Endothelial cell of umbilical vein (primary cell): ENCODE data around the gene TPRA1.

Experiments
- EZH2 ChIP-seq: IDR thresholded peaks from 2 replicates; pipeline ENCODE4 v1.6.1; 2012; ENCODE audit warnings: borderline replicate concordance, low read depth, mild to moderate bottlenecking, moderate library complexity, low read length, inconsistent platforms; ENCODE audit not compliant: severe bottlenecking
- GATA2 ChIP-seq: IDR thresholded peaks from 2 replicates; pipeline ENCODE4 v1.7.0; 2011; ENCODE audit warnings: low read depth, mild to moderate bottlenecking, moderate library complexity, mixed read lengths, low read length; ENCODE audit not compliant: insufficient read length, insufficient read depth
- JUN ChIP-seq: IDR thresholded peaks from 2 replicates; pipeline ENCODE4 v1.6.1; 2011; ENCODE audit warnings: borderline replicate concordance, low read depth; ENCODE audit not compliant: insufficient read length, insufficient read depth
- POLR2A ChIP-seq: IDR thresholded peaks from 2 replicates; pipeline ENCODE4 v1.6.1; 2012; ENCODE audit warnings: low read depth, mild to moderate bottlenecking, control low read depth, low read length
- POLR2AphosphoS5 ChIP-seq: IDR thresholded peaks from 2 replicates; pipeline ENCODE4 v1.6.1; 2012; ENCODE audit warnings: low read depth, mild to moderate bottlenecking, control low read depth, low read length, moderate library complexity; ENCODE audit not compliant: insufficient read depth
- TF ChIP-seq, protein P1 (sequence below), 2 donors: IDR thresholded peaks; 1 replicate in 1 of 2; 2 replicates in 1 of 2; pipeline ENCODE4 v1.5.1; 2011; ENCODE audit warnings: low read length in 2 of 2, mild to moderate bottlenecking in 2 of 2, moderate library complexity in 2 of 2, control low read depth in 1 of 2, inconsistent platforms in 1 of 2, low read depth in 1 of 2; ENCODE audit not compliant: insufficient read depth in 1 of 2; ENCODE audit errors: extremely low read depth in 1 of 2

DNA sequence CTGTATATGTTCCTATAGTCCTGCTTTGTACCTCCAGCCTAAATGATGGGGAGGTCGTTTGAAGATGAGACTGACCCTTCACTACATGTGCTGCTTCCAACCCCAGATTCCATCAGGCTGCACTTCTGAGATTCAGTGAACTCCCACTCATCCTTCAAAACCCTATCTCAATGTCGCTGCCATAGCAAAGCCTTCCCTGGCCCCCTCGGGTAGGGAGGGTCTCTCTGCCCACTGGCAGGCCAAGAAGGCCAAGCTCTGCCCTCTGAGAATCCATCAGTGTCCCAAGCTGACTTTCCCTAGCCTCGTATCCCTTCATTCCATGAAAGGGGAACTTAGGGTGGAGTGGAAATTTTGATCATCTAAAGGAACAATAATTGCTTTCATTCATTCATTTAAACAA is 35.4 kb downstream of the TPRA1 start:
- TF ChIP-seq POLR2AphosphoS5, result no peak
- TF ChIP-seq, protein P1, sequence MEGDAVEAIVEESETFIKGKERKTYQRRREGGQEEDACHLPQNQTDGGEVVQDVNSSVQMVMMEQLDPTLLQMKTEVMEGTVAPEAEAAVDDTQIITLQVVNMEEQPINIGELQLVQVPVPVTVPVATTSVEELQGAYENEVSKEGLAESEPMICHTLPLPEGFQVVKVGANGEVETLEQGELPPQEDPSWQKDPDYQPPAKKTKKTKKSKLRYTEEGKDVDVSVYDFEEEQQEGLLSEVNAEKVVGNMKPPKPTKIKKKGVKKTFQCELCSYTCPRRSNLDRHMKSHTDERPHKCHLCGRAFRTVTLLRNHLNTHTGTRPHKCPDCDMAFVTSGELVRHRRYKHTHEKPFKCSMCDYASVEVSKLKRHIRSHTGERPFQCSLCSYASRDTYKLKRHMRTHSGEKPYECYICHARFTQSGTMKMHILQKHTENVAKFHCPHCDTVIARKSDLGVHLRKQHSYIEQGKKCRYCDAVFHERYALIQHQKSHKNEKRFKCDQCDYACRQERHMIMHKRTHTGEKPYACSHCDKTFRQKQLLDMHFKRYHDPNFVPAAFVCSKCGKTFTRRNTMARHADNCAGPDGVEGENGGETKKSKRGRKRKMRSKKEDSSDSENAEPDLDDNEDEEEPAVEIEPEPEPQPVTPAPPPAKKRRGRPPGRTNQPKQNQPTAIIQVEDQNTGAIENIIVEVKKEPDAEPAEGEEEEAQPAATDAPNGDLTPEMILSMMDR (IDR thresholded peaks at IDR 0.05; ENCODE audit: extremely low read depth in 1 of 2, insufficient read depth in 1 of 2, low read depth in 1 of 2, low read length in 2 of 2), result no peak
- TF ChIP-seq GATA2, result no peak
- TF ChIP-seq EZH2, result no peak
- TF ChIP-seq POLR2A, result no peak
- no peak for TF ChIP-seq JUN
